Suprapubic skin (tissue), 4 donors: ENCODE measurements around the gene USP7.

ENCODE experiments used
- EP300 ChIP-seq: sonication (generic); formaldehyde crosslinking; IDR thresholded peaks from one replicate; pipeline ENCODE4 v1.6.1; 2017; ENCODE audit warnings: antibody characterized with exemption
- POLR2AphosphoS5 ChIP-seq, 3 donors: sonication (generic); formaldehyde crosslinking; IDR thresholded peaks; one replicate each; pipeline ENCODE4 v1.6.1; 2017; ENCODE audit warnings: antibody characterized with exemption in 3 of 3
- TF ChIP-seq, protein P1 (sequence below), 2 donors: fragments of 200-600 bp in 1 of 2; fragments of 450-650 bp in 1 of 2; sonication (generic) in 1 of 2; IDR thresholded peaks; one replicate each; pipeline ENCODE4 v1.5.1; 2016 to 2019; ENCODE audit warnings: antibody characterized with exemption in 2 of 2, mild to moderate bottlenecking in 1 of 2, moderate library complexity in 1 of 2

DNA sequence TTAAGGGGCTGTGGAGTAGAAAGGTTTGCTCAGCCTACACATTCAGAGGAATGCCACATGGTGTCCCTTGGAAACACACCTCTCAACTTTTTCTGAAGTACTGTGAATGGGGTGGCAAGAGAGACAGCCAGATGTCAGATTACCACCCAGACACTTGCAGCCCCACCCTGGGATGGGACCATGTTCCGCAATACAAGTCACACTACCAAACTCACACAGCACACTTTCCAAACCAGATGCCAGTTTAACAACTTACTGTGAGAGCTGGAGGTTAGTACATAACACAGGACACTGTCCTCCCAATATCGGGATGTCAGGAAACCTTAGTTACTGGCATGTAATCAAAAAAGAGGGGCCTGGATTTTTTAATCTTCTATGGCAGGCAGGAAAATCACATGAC, 7.9 kb downstream of the USP7 start:
- TF ChIP-seq, protein P1, sequence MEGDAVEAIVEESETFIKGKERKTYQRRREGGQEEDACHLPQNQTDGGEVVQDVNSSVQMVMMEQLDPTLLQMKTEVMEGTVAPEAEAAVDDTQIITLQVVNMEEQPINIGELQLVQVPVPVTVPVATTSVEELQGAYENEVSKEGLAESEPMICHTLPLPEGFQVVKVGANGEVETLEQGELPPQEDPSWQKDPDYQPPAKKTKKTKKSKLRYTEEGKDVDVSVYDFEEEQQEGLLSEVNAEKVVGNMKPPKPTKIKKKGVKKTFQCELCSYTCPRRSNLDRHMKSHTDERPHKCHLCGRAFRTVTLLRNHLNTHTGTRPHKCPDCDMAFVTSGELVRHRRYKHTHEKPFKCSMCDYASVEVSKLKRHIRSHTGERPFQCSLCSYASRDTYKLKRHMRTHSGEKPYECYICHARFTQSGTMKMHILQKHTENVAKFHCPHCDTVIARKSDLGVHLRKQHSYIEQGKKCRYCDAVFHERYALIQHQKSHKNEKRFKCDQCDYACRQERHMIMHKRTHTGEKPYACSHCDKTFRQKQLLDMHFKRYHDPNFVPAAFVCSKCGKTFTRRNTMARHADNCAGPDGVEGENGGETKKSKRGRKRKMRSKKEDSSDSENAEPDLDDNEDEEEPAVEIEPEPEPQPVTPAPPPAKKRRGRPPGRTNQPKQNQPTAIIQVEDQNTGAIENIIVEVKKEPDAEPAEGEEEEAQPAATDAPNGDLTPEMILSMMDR (IDR thresholded peaks at IDR 0.05) = no peak
- TF ChIP-seq EP300 (no peak), POLR2AphosphoS5 (IDR thresholded peaks at IDR 0.05) (peak in 1 of 3 donors; percentile 38)
